GM23338 (cell line): ENCODE data around the gene FMNL1. TPM values are rescaled to one million over a fixed set of nuclear protein-coding genes. Genes with fewer than 3 reads are reported as not detected.

ENCODE experiments used
- ATAC-seq: fragments of 200-7000 bp; cut with Tn5 transposase; 3 replicates; pipeline ENCODE4 v1.9.1; 2020
- DNase-seq: peaks from one replicate; pipeline ENCODE4 v3.0.0-alpha.2; 2015; ENCODE audit warnings: low spot score
- H2AFZ ChIP-seq: fragments of 200-600 bp; sonication (generic); 2 replicates; pipeline ENCODE4 v1.8.0; 2016; ENCODE audit warnings: antibody characterized with exemption, mild to moderate bottlenecking, moderate library complexity
- H3F3A ChIP-seq: fragments of 200-600 bp; sonication (generic); replicated peaks from 2 replicates; pipeline ENCODE4 v1.8.0; 2017; ENCODE audit warnings: antibody characterized with exemption, mixed run types, low read depth
- H3K27ac ChIP-seq: fragments of 200-600 bp; sonication (generic); 2 replicates; pipeline ENCODE4 v1.6.1; 2016; ENCODE audit warnings: low read depth
- H3K27me3 ChIP-seq: fragments of 200-600 bp; sonication (generic); 2 replicates; pipeline ENCODE4 v1.8.0; 2016; ENCODE audit warnings: mild to moderate bottlenecking, mixed run types, moderate library complexity; ENCODE audit not compliant: insufficient read depth
- H3K36me3 ChIP-seq: fragments of 200-600 bp; sonication (generic); 2 replicates; pipeline ENCODE4 v1.8.0; 2016; ENCODE audit warnings: mild to moderate bottlenecking; ENCODE audit not compliant: insufficient read depth
- H3K4me1 ChIP-seq: fragments of 200-600 bp; sonication (generic); 2 replicates; pipeline ENCODE4 v1.8.0; 2016; ENCODE audit warnings: mild to moderate bottlenecking, moderate library complexity; ENCODE audit not compliant: insufficient read depth
- H3K4me2 ChIP-seq: fragments of 200-600 bp; sonication (generic); 2 replicates; pipeline ENCODE4 v1.7.1; 2017; ENCODE audit warnings: mixed run types
- H3K4me3 ChIP-seq: fragments of 200-600 bp; sonication (generic); 2 replicates; pipeline ENCODE4 v1.6.1; 2016; ENCODE audit warnings: mixed run types
- H3K79me2 ChIP-seq: fragments of 200-600 bp; sonication (generic); replicated peaks from 2 replicates; pipeline ENCODE4 v1.8.0; 2017; ENCODE audit warnings: mild to moderate bottlenecking; ENCODE audit not compliant: insufficient read depth
- H3K9me2 ChIP-seq: fragments of 200-600 bp; sonication (generic); 2 replicates; pipeline ENCODE4 v1.8.0; 2017; ENCODE audit not compliant: insufficient read depth
- H4K20me1 ChIP-seq: fragments of 200-600 bp; sonication (generic); replicated peaks from 2 replicates; pipeline ENCODE4 v1.8.0; 2017; ENCODE audit warnings: mild to moderate bottlenecking; ENCODE audit not compliant: insufficient read depth
- H3K27ac Mint-ChIP-seq: 2 replicates; pipeline ENCODE4 v1.8.0; 2020; ENCODE audit warnings: inconsistent platforms, mild to moderate bottlenecking, moderate library complexity, mixed read lengths
- H3K27me3 Mint-ChIP-seq: 3 replicates; pipeline ENCODE4 v1.8.0; 2022; ENCODE audit warnings: low read depth, mild to moderate bottlenecking, moderate library complexity, mixed read lengths, inconsistent platforms; ENCODE audit not compliant: insufficient read depth, poor library complexity
- H3K36me3 Mint-ChIP-seq: 3 replicates; pipeline ENCODE4 v1.8.0; 2021; ENCODE audit warnings: low read depth, mild to moderate bottlenecking, inconsistent platforms, moderate library complexity, mixed read lengths
- H3K4me1 Mint-ChIP-seq: 3 replicates; pipeline ENCODE4 v1.8.0; 2020; ENCODE audit warnings: mild to moderate bottlenecking, inconsistent platforms, mixed read lengths
- H3K4me3 Mint-ChIP-seq: 3 replicates; pipeline ENCODE4 v1.8.0; 2021; ENCODE audit warnings: moderate library complexity, mild to moderate bottlenecking, inconsistent platforms, mixed read lengths
- H3K9me3 Mint-ChIP-seq: 3 replicates; pipeline ENCODE4 v1.8.0; 2020; ENCODE audit warnings: moderate library complexity, mild to moderate bottlenecking, inconsistent platforms, mixed read lengths
- CREB1 ChIP-seq: fragments of 250-450 bp; sonication (Bioruptor Pico); IDR thresholded peaks from 2 replicates; pipeline ENCODE4 v1.5.0; 2020; ENCODE audit warnings: low read depth, mild to moderate bottlenecking, moderate library complexity
- CTCF ChIP-seq, 2 experiments: fragments of 200-600 bp in 1 of 2; sonication (generic) in 1 of 2; conservative IDR thresholded peaks; 2 replicates each; pipeline versions ENCODE4 v1.5.1 to v1.6.1; 2016 to 2017; ENCODE audit warnings: antibody characterized with exemption in 2 of 2, low read depth in 2 of 2, mild to moderate bottlenecking in 2 of 2, moderate library complexity in 1 of 2
- ETS1 ChIP-seq: IDR thresholded peaks from 2 replicates; pipeline ENCODE4 v1.6.1; 2016; ENCODE audit warnings: antibody characterized with exemption
- EZH2 ChIP-seq: fragments of 200-600 bp; sonication (generic); IDR thresholded peaks from one replicate; pipeline ENCODE4 v1.8.0; 2017; ENCODE audit warnings: antibody characterized with exemption, mild to moderate bottlenecking, low read depth; ENCODE audit not compliant: unreplicated experiment
- EZH2phosphoT487 ChIP-seq: fragments of 200-600 bp; sonication (generic); IDR thresholded peaks from one replicate; pipeline ENCODE4 v1.8.1; 2018; ENCODE audit warnings: antibody characterized with exemption; ENCODE audit not compliant: unreplicated experiment
- JUNB ChIP-seq: IDR thresholded peaks from one replicate; pipeline ENCODE4 v1.6.1; 2016; ENCODE audit warnings: antibody characterized with exemption; ENCODE audit not compliant: unreplicated experiment
- NANOG ChIP-seq: IDR thresholded peaks from 2 replicates; pipeline ENCODE4 v1.6.1; 2016; ENCODE audit warnings: antibody characterized with exemption, borderline replicate concordance
- POLR2AphosphoS5 ChIP-seq: IDR thresholded peaks from 2 replicates; pipeline ENCODE4 v1.6.1; 2016; ENCODE audit warnings: antibody characterized with exemption, low read depth
- REST ChIP-seq: IDR thresholded peaks from one replicate; pipeline ENCODE4 v1.6.1; 2018; ENCODE audit warnings: antibody characterized with exemption; ENCODE audit not compliant: unreplicated experiment
- STAT1 ChIP-seq: IDR thresholded peaks from one replicate; pipeline ENCODE4 v1.6.1; 2016; ENCODE audit warnings: antibody characterized with exemption; ENCODE audit not compliant: unreplicated experiment
- ZNF114 ChIP-seq: fragments of 250-450 bp; sonication (Bioruptor Pico); IDR thresholded peaks from 2 replicates; pipeline ENCODE4 v1.5.0; 2020; ENCODE audit warnings: mild to moderate bottlenecking, moderate library complexity
- ZNF331 ChIP-seq: fragments of 250-450 bp; sonication (Bioruptor Pico); IDR thresholded peaks from 2 replicates; pipeline ENCODE4 v1.5.0; 2020; ENCODE audit warnings: low read depth, mild to moderate bottlenecking, moderate library complexity
- ZNF462 ChIP-seq: fragments of 250-450 bp; sonication (Bioruptor Pico); IDR thresholded peaks from 2 replicates; pipeline ENCODE4 v1.5.0; 2020; ENCODE audit warnings: mild to moderate bottlenecking, moderate library complexity
- polyA plus RNA-seq: library from polyadenylated mRNA; unstranded; fragments of >200 nt; fragmentation: Nextera tagmentation; extraction: Ambion mirVana; gene quantifications from 2 replicates; pipeline ENCODE4 v1.2.1, GENCODE V29; 2016
- total RNA-seq: library from RNA; depleted of rRNA; stranded (reverse); fragments of >200 nt; shearing (Covaris generic); gene quantifications from 2 replicates; pipeline ENCODE4 v1.2.3, GENCODE V29; 2014

Gene FMNL1
- total and polyA plus RNA-seq, 2 experiments from 2014 or later, result 6.6 to 9.3 TPM

- H3K4me1 ChIP-seq, result peaks cover 9% of the 10 kb centered on the region; the same call in 1 of the 2 replicates
- H3K27me3 ChIP-seq, result peaks cover 11% of the 10 kb centered on the region
- no peaks in the 10 kb centered on the region; the same call in 1 of the 2 replicates for H4K20me1 ChIP-seq
- H3K4me1 Mint-ChIP-seq, result peaks cover 10% of the 10 kb centered on the region
- no peaks in the 10 kb centered on the region for H3K9me2 ChIP-seq
- H3K4me3 Mint-ChIP-seq, result no peak overlapping the region
- H3K27ac Mint-ChIP-seq, result no peak overlapping the region
- peaks cover 3% of the 10 kb centered on the region; the same call in 1 of the 2 replicates for H3F3A ChIP-seq
- H3K36me3 ChIP-seq, result no peaks in the 10 kb centered on the region
- no peak overlapping the region for H2AFZ ChIP-seq
- H3K27me3 Mint-ChIP-seq, result peaks cover 14% of the 10 kb centered on the region
- ATAC-seq, result no peak
- no peak overlapping the region for H3K27ac ChIP-seq
- peaks cover 22% of the 10 kb centered on the region for H3K36me3 Mint-ChIP-seq
- no peak overlapping the region for H3K4me3 ChIP-seq
- no peak for DNase-seq
- H3K4me2 ChIP-seq, result no peak overlapping the region
- no peak for TF ChIP-seq STAT1
- no peak for TF ChIP-seq ETS1
- TF ChIP-seq JUNB, result no peak
- no peak for TF ChIP-seq POLR2AphosphoS5
- no peak for TF ChIP-seq REST
- no peak for TF ChIP-seq CREB1 (CRISPR knock-in tag)
- no peak for TF ChIP-seq EZH2phosphoT487
- no peak for TF ChIP-seq ZNF114 (CRISPR knock-in tag)
- TF ChIP-seq ZNF331, result no peak
- no peak for TF ChIP-seq ZNF462 (CRISPR knock-in tag)
- no peak for TF ChIP-seq CTCF (conservative IDR thresholded peaks at IDR 0.05; ENCODE audit: low read depth in 2 of 2)
- TF ChIP-seq NANOG, result no peak
- TF ChIP-seq EZH2, result no peak
- H3K9me3 Mint-ChIP-seq, result no peaks in the 10 kb centered on the region
- H3K79me2 ChIP-seq, result no peaks in the 10 kb centered on the region
Observed at GRCh38 chr17:45264430-45264829, 42.7 kb downstream of the FMNL1 start.
